Smooth muscle cell (in vitro differentiated cells): ENCODE results near the gene TXNRD1. TPM values are rescaled to one million over a fixed set of nuclear protein-coding genes. Genes with fewer than 3 reads are reported as not detected.

Experiments
- DNase-seq: peaks from one replicate; lab custom pipeline; 2025; ENCODE audit not compliant: unreplicated experiment; lab: John Stamatoyannopoulos, UW
- H2AFZ ChIP-seq: fragments of 200-600 bp; sonication (generic); 2 replicates; pipeline ENCODE4 v1.6.0; 2016; ENCODE audit warnings: antibody characterized with exemption, low read depth, mild to moderate bottlenecking
- H3F3A ChIP-seq: fragments of 200-600 bp; sonication (generic); 2 replicates; pipeline ENCODE4 v1.6.0; 2017; ENCODE audit warnings: antibody characterized with exemption, low read depth
- H3K27ac ChIP-seq: fragments of 200-600 bp; sonication (generic); 2 replicates; pipeline ENCODE4 v1.5.1; 2016; ENCODE audit warnings: low read depth, mild to moderate bottlenecking
- H3K27me3 ChIP-seq: fragments of 200-600 bp; sonication (generic); 2 replicates; pipeline ENCODE4 v1.6.1; 2016; ENCODE audit warnings: low read depth, mild to moderate bottlenecking
- H3K36me3 ChIP-seq: fragments of 200-600 bp; sonication (generic); 2 replicates; pipeline ENCODE4 v1.5.1; 2016; ENCODE audit warnings: low read depth
- H3K4me1 ChIP-seq: fragments of 200-600 bp; sonication (generic); 2 replicates; pipeline ENCODE4 v1.5.1; 2016; ENCODE audit warnings: low read depth
- H3K4me2 ChIP-seq: fragments of 200-600 bp; sonication (generic); 2 replicates; pipeline ENCODE4 v1.6.0; 2016; ENCODE audit warnings: mild to moderate bottlenecking
- H3K4me3 ChIP-seq: fragments of 200-600 bp; sonication (generic); 2 replicates; pipeline ENCODE4 v1.5.1; 2016; ENCODE audit warnings: mild to moderate bottlenecking
- H3K79me2 ChIP-seq: fragments of 200-600 bp; sonication (generic); 2 replicates; pipeline ENCODE4 v1.6.0; 2016; ENCODE audit warnings: low read depth, mild to moderate bottlenecking
- H3K9ac ChIP-seq: fragments of 200-600 bp; sonication (generic); 2 replicates; pipeline ENCODE4 v1.6.0; 2016; ENCODE audit warnings: low read depth
- H3K9me3 ChIP-seq: fragments of 200-600 bp; sonication (generic); replicated peaks from 2 replicates; pipeline ENCODE4 v1.5.1; 2016; ENCODE audit warnings: low read depth
- H4K20me1 ChIP-seq: fragments of 200-600 bp; sonication (generic); 2 replicates; pipeline ENCODE4 v1.6.0; 2016; ENCODE audit warnings: low read depth
- WGBS: methylation state at CpG from one replicate; pipeline ENCODE4 v1.1.7; 2016; ENCODE audit warnings: low lambda C conversion rate; 5-methylcytosine and 5-hydroxymethylcytosine counted together
- polyA plus RNA-seq: library from polyadenylated mRNA; unstranded; fragments of >200 nt; fragmentation: Nextera tagmentation; extraction: Ambion mirVana; gene quantifications from 2 replicates; pipeline ENCODE4 v1.2.1, GENCODE V29; 2016
- total RNA-seq: library from RNA; depleted of rRNA; stranded (reverse); fragments of >200 nt; gene quantifications from 2 replicates; pipeline ENCODE4 v1.2.3, GENCODE V29; 2014
- TF ChIP-seq, protein P1 (sequence below): fragments of 200-600 bp; sonication (generic); IDR thresholded peaks from 2 replicates; pipeline ENCODE4 v1.5.1; 2017; ENCODE audit warnings: borderline replicate concordance, mild to moderate bottlenecking, antibody characterized with exemption; ENCODE audit not compliant: insufficient read depth, poor library complexity, severe bottlenecking

Gene TXNRD1
- total and polyA plus RNA-seq, 2 experiments from 2014 or later: 31.1 to 61.7 TPM

DNA sequence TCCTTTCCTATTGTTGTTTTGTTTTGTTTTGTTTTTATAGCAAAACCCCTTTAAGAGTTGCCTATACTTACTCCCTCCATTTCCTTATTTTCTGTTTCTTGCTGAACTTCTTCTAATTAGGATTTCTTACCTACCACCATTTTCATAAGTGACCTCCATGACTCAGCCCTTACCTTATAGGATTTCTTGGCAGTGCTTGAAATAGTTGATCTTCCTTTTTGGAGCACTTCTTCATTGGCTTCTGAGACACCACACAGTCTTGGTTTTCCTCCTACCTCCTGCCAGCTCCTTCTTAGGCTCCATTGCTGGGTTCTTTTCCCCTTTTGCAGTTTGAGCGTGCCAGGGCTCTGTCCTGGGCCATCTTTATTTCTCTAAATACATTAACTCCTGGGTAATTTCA is 64.5 kb downstream of the TXNRD1 start:
- DNase-seq: no peak
- Histone ChIP-seq H2AFZ (no peak overlapping the region), H3K27me3 (no peaks in the 10 kb centered on the region), H3F3A (no peaks in the 10 kb centered on the region), H3K27ac (peak overlapping the region; percentile 74), H4K20me1 (no peaks in the 10 kb centered on the region), H3K9ac (peak overlapping the region; percentile 4), H3K4me1 (peaks cover 3% of the 10 kb centered on the region), H3K36me3 (no peaks in the 10 kb centered on the region), H3K79me2 (no peaks in the 10 kb centered on the region), H3K4me2 (peak overlapping the region; percentile 34), H3K9me3 (no peaks in the 10 kb centered on the region), H3K4me3 (no peak overlapping the region)
- TF ChIP-seq, protein P1, sequence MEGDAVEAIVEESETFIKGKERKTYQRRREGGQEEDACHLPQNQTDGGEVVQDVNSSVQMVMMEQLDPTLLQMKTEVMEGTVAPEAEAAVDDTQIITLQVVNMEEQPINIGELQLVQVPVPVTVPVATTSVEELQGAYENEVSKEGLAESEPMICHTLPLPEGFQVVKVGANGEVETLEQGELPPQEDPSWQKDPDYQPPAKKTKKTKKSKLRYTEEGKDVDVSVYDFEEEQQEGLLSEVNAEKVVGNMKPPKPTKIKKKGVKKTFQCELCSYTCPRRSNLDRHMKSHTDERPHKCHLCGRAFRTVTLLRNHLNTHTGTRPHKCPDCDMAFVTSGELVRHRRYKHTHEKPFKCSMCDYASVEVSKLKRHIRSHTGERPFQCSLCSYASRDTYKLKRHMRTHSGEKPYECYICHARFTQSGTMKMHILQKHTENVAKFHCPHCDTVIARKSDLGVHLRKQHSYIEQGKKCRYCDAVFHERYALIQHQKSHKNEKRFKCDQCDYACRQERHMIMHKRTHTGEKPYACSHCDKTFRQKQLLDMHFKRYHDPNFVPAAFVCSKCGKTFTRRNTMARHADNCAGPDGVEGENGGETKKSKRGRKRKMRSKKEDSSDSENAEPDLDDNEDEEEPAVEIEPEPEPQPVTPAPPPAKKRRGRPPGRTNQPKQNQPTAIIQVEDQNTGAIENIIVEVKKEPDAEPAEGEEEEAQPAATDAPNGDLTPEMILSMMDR: no peak
- 100% methylated on average over 1 of the region's 1 CpG for WGBS

DNA sequence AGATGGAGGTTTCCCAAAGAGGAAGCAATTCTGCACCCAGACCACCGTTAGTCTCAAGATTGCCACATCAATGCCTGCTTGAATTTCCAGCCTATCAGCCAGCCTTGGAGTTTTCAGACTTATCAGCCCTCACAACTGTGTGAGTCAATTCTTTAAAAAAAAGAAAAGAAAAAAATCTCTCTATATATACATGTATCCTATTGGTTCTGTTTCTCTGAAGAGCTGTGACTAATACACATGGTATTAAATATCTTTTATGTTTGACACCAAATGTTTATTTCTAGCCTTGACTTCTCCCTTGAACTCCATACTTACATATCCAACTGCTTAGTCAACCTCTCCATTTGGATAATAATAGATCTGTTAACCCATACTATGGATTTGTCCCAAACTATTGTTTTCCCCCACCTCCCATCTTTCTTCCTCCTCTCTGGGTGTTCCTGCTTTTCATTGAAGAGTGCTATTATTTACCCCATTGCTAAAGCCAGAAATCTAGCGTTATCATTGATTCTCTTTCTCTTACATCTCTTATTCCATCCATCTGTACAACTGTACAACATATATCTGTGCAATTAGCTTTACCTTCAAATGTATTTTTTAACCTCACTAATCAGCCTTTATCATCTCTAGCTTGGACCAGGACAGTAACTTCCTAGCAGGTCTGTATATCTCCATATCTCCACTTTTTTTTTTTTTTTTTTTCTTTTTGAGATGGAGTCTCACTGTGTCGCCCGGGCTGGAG is 65.3 kb downstream of the TXNRD1 start:
- Histone ChIP-seq H3K27me3 (no peaks in the 10 kb centered on the region), H3F3A (peaks cover 5% of the 10 kb centered on the region), H3K4me1 (peaks cover 4% of the 10 kb centered on the region), H2AFZ (no peak overlapping the region), H3K4me3 (no peak overlapping the region), H3K79me2 (no peaks in the 10 kb centered on the region), H3K36me3 (no peaks in the 10 kb centered on the region), H3K4me2 (peak overlapping the region; percentile 34), H3K9me3 (no peaks in the 10 kb centered on the region), H3K9ac (peak overlapping the region; percentile 4), H4K20me1 (no peaks in the 10 kb centered on the region), H3K27ac (peak overlapping the region; percentile 74)
- DNase-seq: no peak
- TF ChIP-seq, protein P1: no peak
- 62% methylated on average over 3 of the region's 4 CpGs for WGBS

DNA sequence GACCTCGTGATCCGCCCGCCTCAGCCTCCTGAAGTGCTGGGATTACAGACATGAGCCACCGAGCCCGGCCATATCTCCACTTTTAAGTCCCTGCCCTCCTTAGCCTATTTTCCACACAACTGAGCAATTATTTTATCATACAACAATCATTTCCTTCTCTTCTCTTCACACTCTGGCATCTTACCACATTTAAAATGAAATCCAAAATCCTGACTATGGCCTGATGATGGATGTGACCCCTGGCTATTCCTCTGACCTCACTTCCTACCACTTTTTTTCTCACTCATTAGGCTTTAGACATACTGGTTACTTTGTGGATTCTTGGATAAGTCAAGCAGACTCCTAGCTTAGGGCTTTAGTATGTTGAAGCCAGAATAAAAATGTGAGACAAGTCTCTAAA is 66.1 kb downstream of the TXNRD1 start:
- no peak for DNase-seq
- Histone ChIP-seq H4K20me1 (no peaks in the 10 kb centered on the region), H3K36me3 (no peaks in the 10 kb centered on the region), H3K27ac (peak overlapping the region; percentile 25), H3K27me3 (no peaks in the 10 kb centered on the region), H3K79me2 (no peaks in the 10 kb centered on the region), H3K9me3 (no peaks in the 10 kb centered on the region), H3K4me3 (no peak overlapping the region), H3K9ac (no peak overlapping the region), H3K4me2 (no peak overlapping the region), H2AFZ (no peak overlapping the region), H3K4me1 (peaks cover 11% of the 10 kb centered on the region), H3F3A (peaks cover 9% of the 10 kb centered on the region)
- WGBS: 75% methylated on average over 5 of the region's 5 CpGs
- TF ChIP-seq, protein P1: no peak

DNA sequence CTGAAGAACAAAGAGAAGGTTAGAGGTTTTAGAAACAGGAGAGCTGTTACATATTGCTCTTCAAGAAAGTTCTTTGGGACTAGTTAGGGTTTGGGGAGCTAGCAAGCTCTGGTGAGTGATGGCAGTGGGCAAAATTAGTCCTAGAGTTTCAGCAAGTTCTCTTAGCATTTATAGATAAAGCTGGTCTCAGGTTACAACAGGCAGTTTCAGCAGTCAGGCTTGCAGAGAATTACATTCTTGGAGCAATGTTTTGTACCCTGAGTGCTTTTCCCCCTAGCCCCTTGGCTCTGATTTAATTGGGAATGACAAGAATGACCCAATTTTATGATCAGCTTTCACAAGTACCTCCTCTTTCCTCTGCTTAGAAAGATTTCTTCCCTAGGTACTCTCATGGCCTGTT is 66.5 kb downstream of the TXNRD1 start:
- Histone ChIP-seq H3K9ac (no peak overlapping the region), H3K4me3 (no peak overlapping the region), H3K4me2 (no peak overlapping the region), H4K20me1 (no peaks in the 10 kb centered on the region), H2AFZ (no peak overlapping the region), H3K79me2 (no peaks in the 10 kb centered on the region), H3K4me1 (peaks cover 11% of the 10 kb centered on the region), H3K27ac (peak overlapping the region; percentile 25), H3K27me3 (no peaks in the 10 kb centered on the region), H3K36me3 (no peaks in the 10 kb centered on the region), H3F3A (peaks cover 9% of the 10 kb centered on the region), H3K9me3 (no peaks in the 10 kb centered on the region)
- no peak for DNase-seq
- TF ChIP-seq, protein P1: no peak
